GM23338 (cell line): ENCODE results near the gene STN1. TPM values are rescaled to one million over a fixed set of nuclear protein-coding genes. Genes with fewer than 3 reads are reported as not detected.

Experiments used
- ATAC-seq: fragments of 200-7000 bp; cut with Tn5 transposase; 3 replicates; pipeline ENCODE4 v1.9.1; 2020
- DNase-seq: peaks from one replicate; pipeline ENCODE4 v3.0.0-alpha.2; 2015; ENCODE audit warnings: low spot score
- H2AFZ ChIP-seq: fragments of 200-600 bp; sonication (generic); 2 replicates; pipeline ENCODE4 v1.8.0; 2016; ENCODE audit warnings: antibody characterized with exemption, mild to moderate bottlenecking, moderate library complexity
- H3F3A ChIP-seq: fragments of 200-600 bp; sonication (generic); replicated peaks from 2 replicates; pipeline ENCODE4 v1.8.0; 2017; ENCODE audit warnings: antibody characterized with exemption, mixed run types, low read depth
- H3K27ac ChIP-seq: fragments of 200-600 bp; sonication (generic); 2 replicates; pipeline ENCODE4 v1.6.1; 2016; ENCODE audit warnings: low read depth
- H3K27me3 ChIP-seq: fragments of 200-600 bp; sonication (generic); 2 replicates; pipeline ENCODE4 v1.8.0; 2016; ENCODE audit warnings: mild to moderate bottlenecking, mixed run types, moderate library complexity; ENCODE audit not compliant: insufficient read depth
- H3K36me3 ChIP-seq: fragments of 200-600 bp; sonication (generic); 2 replicates; pipeline ENCODE4 v1.8.0; 2016; ENCODE audit warnings: mild to moderate bottlenecking; ENCODE audit not compliant: insufficient read depth
- H3K4me1 ChIP-seq: fragments of 200-600 bp; sonication (generic); 2 replicates; pipeline ENCODE4 v1.8.0; 2016; ENCODE audit warnings: mild to moderate bottlenecking, moderate library complexity; ENCODE audit not compliant: insufficient read depth
- H3K4me2 ChIP-seq: fragments of 200-600 bp; sonication (generic); 2 replicates; pipeline ENCODE4 v1.7.1; 2017; ENCODE audit warnings: mixed run types
- H3K4me3 ChIP-seq: fragments of 200-600 bp; sonication (generic); 2 replicates; pipeline ENCODE4 v1.6.1; 2016; ENCODE audit warnings: mixed run types
- H3K79me2 ChIP-seq: fragments of 200-600 bp; sonication (generic); replicated peaks from 2 replicates; pipeline ENCODE4 v1.8.0; 2017; ENCODE audit warnings: mild to moderate bottlenecking; ENCODE audit not compliant: insufficient read depth
- H3K9me2 ChIP-seq: fragments of 200-600 bp; sonication (generic); 2 replicates; pipeline ENCODE4 v1.8.0; 2017; ENCODE audit not compliant: insufficient read depth
- H4K20me1 ChIP-seq: fragments of 200-600 bp; sonication (generic); replicated peaks from 2 replicates; pipeline ENCODE4 v1.8.0; 2017; ENCODE audit warnings: mild to moderate bottlenecking; ENCODE audit not compliant: insufficient read depth
- H3K27ac Mint-ChIP-seq: 2 replicates; pipeline ENCODE4 v1.8.0; 2020; ENCODE audit warnings: inconsistent platforms, mild to moderate bottlenecking, moderate library complexity, mixed read lengths
- H3K27me3 Mint-ChIP-seq: 3 replicates; pipeline ENCODE4 v1.8.0; 2022; ENCODE audit warnings: low read depth, mild to moderate bottlenecking, moderate library complexity, mixed read lengths, inconsistent platforms; ENCODE audit not compliant: insufficient read depth, poor library complexity
- H3K36me3 Mint-ChIP-seq: 3 replicates; pipeline ENCODE4 v1.8.0; 2021; ENCODE audit warnings: low read depth, mild to moderate bottlenecking, inconsistent platforms, moderate library complexity, mixed read lengths
- H3K4me1 Mint-ChIP-seq: 3 replicates; pipeline ENCODE4 v1.8.0; 2020; ENCODE audit warnings: mild to moderate bottlenecking, inconsistent platforms, mixed read lengths
- H3K4me3 Mint-ChIP-seq: 3 replicates; pipeline ENCODE4 v1.8.0; 2021; ENCODE audit warnings: moderate library complexity, mild to moderate bottlenecking, inconsistent platforms, mixed read lengths
- H3K9me3 Mint-ChIP-seq: 3 replicates; pipeline ENCODE4 v1.8.0; 2020; ENCODE audit warnings: moderate library complexity, mild to moderate bottlenecking, inconsistent platforms, mixed read lengths
- CREB1 ChIP-seq: fragments of 250-450 bp; sonication (Bioruptor Pico); IDR thresholded peaks from 2 replicates; pipeline ENCODE4 v1.5.0; 2020; ENCODE audit warnings: low read depth, mild to moderate bottlenecking, moderate library complexity
- CTCF ChIP-seq, 2 experiments: fragments of 200-600 bp in 1 of 2; sonication (generic) in 1 of 2; conservative IDR thresholded peaks; 2 replicates each; pipeline versions ENCODE4 v1.5.1 to v1.6.1; 2016 to 2017; ENCODE audit warnings: antibody characterized with exemption in 2 of 2, low read depth in 2 of 2, mild to moderate bottlenecking in 2 of 2, moderate library complexity in 1 of 2
- EZH2 ChIP-seq: fragments of 200-600 bp; sonication (generic); IDR thresholded peaks from one replicate; pipeline ENCODE4 v1.8.0; 2017; ENCODE audit warnings: antibody characterized with exemption, mild to moderate bottlenecking, low read depth; ENCODE audit not compliant: unreplicated experiment
- EZH2phosphoT487 ChIP-seq: fragments of 200-600 bp; sonication (generic); IDR thresholded peaks from one replicate; pipeline ENCODE4 v1.8.1; 2018; ENCODE audit warnings: antibody characterized with exemption; ENCODE audit not compliant: unreplicated experiment
- POLR2AphosphoS5 ChIP-seq: IDR thresholded peaks from 2 replicates; pipeline ENCODE4 v1.6.1; 2016; ENCODE audit warnings: antibody characterized with exemption, low read depth
- STAT1 ChIP-seq: IDR thresholded peaks from one replicate; pipeline ENCODE4 v1.6.1; 2016; ENCODE audit warnings: antibody characterized with exemption; ENCODE audit not compliant: unreplicated experiment
- polyA plus RNA-seq: library from polyadenylated mRNA; unstranded; fragments of >200 nt; fragmentation: Nextera tagmentation; extraction: Ambion mirVana; gene quantifications from 2 replicates; pipeline ENCODE4 v1.2.1, GENCODE V29; 2016
- total RNA-seq: library from RNA; depleted of rRNA; stranded (reverse); fragments of >200 nt; shearing (Covaris generic); gene quantifications from 2 replicates; pipeline ENCODE4 v1.2.3, GENCODE V29; 2014
- TF ChIP-seq, protein P1 (sequence below): fragments of 250-450 bp; sonication (Bioruptor Pico); IDR thresholded peaks from 2 replicates; pipeline ENCODE4 v1.5.0; 2020; ENCODE audit warnings: mild to moderate bottlenecking, moderate library complexity
- TF ChIP-seq, protein P2 (sequence below): IDR thresholded peaks from 2 replicates; pipeline ENCODE4 v1.6.1; 2016; ENCODE audit warnings: antibody characterized with exemption

Gene STN1
- total and polyA plus RNA-seq, 2 experiments from 2014 or later: 7.2 to 11.3 TPM

DNA sequence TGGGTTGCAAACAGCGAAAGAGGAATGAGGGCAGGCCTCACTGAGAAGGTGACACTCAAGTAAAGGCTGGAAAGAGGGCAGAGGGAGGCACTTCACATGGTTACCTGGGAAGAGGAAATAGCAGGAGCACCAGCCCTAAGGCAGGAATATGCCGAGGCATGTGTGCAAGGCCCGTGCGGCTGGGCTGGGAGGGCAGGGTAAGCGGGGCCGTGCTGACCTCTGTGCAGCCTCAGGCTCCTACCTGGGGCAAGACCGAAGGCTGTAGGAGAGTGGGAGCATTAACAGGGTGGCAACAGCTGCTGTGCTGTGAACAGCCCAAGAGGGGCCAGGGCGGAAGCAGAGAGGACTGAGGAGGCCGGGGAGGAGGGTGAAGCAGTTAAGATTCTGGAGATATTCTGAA is 38.6 kb downstream of the STN1 start:
- Histone ChIP-seq H3K4me2 (no peak overlapping the region), H3K27me3 (no peaks in the 10 kb centered on the region), H3F3A (no peaks in the 10 kb centered on the region), H3K79me2 (no peaks in the 10 kb centered on the region), H3K27ac (no peak overlapping the region), H4K20me1 (no peaks in the 10 kb centered on the region), H3K36me3 (no peaks in the 10 kb centered on the region), H3K4me3 (no peak overlapping the region), H3K9me2 (no peaks in the 10 kb centered on the region), H3K4me1 (no peaks in the 10 kb centered on the region), H2AFZ (no peak overlapping the region)
- ATAC-seq (no peak), DNase-seq (no peak)
- H3K4me3 Mint-ChIP-seq: no peak overlapping the region
- no peaks in the 10 kb centered on the region for H3K9me3 Mint-ChIP-seq
- no peaks in the 10 kb centered on the region for H3K27me3 Mint-ChIP-seq
- H3K4me1 Mint-ChIP-seq: no peaks in the 10 kb centered on the region; the same call in 2 of the 3 replicates
- no peak overlapping the region for H3K27ac Mint-ChIP-seq
- no peak for TF ChIP-seq EZH2phosphoT487
- no peak for TF ChIP-seq CREB1 (CRISPR knock-in tag)
- no peak for TF ChIP-seq CTCF (conservative IDR thresholded peaks at IDR 0.05; ENCODE audit: low read depth in 2 of 2)
- TF ChIP-seq, protein P1, sequence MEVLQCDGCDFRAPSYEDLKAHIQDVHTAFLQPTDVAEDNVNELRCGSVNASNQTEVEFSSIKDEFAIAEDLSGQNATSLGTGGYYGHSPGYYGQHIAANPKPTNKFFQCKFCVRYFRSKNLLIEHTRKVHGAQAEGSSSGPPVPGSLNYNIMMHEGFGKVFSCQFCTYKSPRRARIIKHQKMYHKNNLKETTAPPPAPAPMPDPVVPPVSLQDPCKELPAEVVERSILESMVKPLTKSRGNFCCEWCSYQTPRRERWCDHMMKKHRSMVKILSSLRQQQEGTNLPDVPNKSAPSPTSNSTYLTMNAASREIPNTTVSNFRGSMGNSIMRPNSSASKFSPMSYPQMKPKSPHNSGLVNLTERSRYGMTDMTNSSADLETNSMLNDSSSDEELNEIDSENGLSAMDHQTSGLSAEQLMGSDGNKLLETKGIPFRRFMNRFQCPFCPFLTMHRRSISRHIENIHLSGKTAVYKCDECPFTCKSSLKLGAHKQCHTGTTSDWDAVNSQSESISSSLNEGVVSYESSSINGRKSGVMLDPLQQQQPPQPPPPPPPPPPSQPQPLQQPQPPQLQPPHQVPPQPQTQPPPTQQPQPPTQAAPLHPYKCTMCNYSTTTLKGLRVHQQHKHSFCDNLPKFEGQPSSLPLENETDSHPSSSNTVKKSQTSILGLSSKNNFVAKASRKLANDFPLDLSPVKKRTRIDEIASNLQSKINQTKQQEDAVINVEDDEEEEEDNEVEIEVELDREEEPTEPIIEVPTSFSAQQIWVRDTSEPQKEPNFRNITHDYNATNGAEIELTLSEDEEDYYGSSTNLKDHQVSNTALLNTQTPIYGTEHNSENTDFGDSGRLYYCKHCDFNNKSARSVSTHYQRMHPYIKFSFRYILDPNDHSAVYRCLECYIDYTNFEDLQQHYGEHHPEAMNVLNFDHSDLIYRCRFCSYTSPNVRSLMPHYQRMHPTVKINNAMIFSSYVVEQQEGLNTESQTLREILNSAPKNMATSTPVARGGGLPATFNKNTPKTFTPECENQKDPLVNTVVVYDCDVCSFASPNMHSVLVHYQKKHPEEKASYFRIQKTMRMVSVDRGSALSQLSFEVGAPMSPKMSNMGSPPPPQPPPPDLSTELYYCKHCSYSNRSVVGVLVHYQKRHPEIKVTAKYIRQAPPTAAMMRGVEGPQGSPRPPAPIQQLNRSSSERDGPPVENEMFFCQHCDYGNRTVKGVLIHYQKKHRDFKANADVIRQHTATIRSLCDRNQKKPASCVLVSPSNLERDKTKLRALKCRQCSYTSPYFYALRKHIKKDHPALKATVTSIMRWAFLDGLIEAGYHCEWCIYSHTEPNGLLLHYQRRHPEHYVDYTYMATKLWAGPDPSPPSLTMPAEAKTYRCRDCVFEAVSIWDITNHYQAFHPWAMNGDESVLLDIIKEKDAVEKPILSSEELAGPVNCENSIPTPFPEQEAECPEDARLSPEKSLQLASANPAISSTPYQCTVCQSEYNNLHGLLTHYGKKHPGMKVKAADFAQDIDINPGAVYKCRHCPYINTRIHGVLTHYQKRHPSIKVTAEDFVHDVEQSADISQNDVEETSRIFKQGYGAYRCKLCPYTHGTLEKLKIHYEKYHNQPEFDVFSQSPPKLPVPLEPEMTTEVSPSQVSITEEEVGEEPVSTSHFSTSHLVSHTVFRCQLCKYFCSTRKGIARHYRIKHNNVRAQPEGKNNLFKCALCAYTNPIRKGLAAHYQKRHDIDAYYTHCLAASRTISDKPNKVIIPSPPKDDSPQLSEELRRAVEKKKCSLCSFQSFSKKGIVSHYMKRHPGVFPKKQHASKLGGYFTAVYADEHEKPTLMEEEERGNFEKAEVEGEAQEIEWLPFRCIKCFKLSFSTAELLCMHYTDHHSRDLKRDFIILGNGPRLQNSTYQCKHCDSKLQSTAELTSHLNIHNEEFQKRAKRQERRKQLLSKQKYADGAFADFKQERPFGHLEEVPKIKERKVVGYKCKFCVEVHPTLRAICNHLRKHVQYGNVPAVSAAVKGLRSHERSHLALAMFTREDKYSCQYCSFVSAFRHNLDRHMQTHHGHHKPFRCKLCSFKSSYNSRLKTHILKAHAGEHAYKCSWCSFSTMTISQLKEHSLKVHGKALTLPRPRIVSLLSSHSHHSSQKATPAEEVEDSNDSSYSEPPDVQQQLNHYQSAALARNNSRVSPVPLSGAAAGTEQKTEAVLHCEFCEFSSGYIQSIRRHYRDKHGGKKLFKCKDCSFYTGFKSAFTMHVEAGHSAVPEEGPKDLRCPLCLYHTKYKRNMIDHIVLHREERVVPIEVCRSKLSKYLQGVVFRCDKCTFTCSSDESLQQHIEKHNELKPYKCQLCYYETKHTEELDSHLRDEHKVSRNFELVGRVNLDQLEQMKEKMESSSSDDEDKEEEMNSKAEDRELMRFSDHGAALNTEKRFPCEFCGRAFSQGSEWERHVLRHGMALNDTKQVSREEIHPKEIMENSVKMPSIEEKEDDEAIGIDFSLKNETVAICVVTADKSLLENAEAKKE (CRISPR knock-in tag): no peak
- TF ChIP-seq, protein P2, sequence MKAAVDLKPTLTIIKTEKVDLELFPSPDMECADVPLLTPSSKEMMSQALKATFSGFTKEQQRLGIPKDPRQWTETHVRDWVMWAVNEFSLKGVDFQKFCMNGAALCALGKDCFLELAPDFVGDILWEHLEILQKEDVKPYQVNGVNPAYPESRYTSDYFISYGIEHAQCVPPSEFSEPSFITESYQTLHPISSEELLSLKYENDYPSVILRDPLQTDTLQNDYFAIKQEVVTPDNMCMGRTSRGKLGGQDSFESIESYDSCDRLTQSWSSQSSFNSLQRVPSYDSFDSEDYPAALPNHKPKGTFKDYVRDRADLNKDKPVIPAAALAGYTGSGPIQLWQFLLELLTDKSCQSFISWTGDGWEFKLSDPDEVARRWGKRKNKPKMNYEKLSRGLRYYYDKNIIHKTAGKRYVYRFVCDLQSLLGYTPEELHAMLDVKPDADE: no peak
- TF ChIP-seq STAT1: no peak
- TF ChIP-seq EZH2: no peak
- no peak for TF ChIP-seq POLR2AphosphoS5
- peaks cover 6% of the 10 kb centered on the region; the same call in 2 of the 3 replicates for H3K36me3 Mint-ChIP-seq
